Stimulated activated CD8-positive, alpha-beta memory T cell treated with anti-CD3 and anti-CD28 coated beads, Interleukin-12 subunit alpha, Interleukin-12 subunit beta, amount 100 ng/mL, for 24 hours (primary cell): ENCODE data around the gene RAB8A.

ENCODE experiments used
- DNase-seq: peaks from one replicate; pipeline ENCODE4 v3.0.0-alpha.2; 2020; ENCODE audit errors: extremely low read depth

The RAB8A gene

DNA sequence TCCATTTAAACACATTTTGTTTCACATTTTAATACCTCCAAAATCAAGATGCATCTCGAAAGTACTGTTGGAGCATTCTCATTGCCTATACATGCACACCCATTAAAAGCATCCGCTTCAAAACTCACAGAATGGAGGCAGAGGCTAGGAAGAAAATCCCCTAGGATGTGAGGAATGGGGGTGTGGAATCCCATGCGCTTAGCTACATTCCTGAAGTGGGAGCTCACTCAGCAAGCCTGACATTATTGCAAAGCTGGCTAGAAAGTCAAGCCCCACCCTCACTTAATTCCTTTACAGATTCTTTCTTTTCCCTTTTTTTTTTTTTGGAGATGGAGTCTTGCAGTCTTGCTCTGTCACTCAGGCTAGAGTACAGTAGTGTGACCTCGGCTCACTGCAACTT, 68.9 kb downstream of the RAB8A start:
- no peak for DNase-seq
